HCT116 (cell line): ENCODE results near the gene IL1RAPL2. TPM values are rescaled to one million over a fixed set of nuclear protein-coding genes. Genes with fewer than 3 reads are reported as not detected.

Source experiments
- ATAC-seq: fragments of 200-7000 bp; cut with Tn5 transposase; 2 replicates; pipeline ENCODE4 v1.9.1; 2020; ENCODE audit warnings: mild to moderate bottlenecking, moderate library complexity
- BruUV-seq: library from RNA; stranded (reverse); fragments of 400-500 nt; replicated peaks from 2 replicates; lab custom pipeline; 2021; lab: Mats Ljungman, UMichigan
- CTCF ChIA-PET: fragments of 300-600 bp; sonication (Branson Sonifier 250); formaldehyde crosslinking; loops from one replicate; lab custom pipeline; 2021; ENCODE audit warnings: antibody characterized with exemption; lab: Charles Lee
- POLR2A ChIA-PET: fragments of 300-600, 350-600 bp; sonication (Branson Sonifier 250); formaldehyde crosslinking; loops from one replicate; lab custom pipeline; 2021; ENCODE audit warnings: antibody characterized with exemption; lab: Charles Lee
- RAD21 ChIA-PET, 2 experiments: fragments of 300-600 bp; sonication (Branson Sonifier 250); formaldehyde crosslinking; loops; one replicate each; lab custom pipeline; 2023; ENCODE audit warnings: low total read pairs in 2 of 2; ENCODE audit not compliant: uncharacterized antibody in 2 of 2, unreplicated experiment in 2 of 2, low non-redundant PET in 1 of 2; lab: Charles Lee
- DNase-seq: peaks from one replicate; pipeline ENCODE4 v3.0.0-alpha.2; 2010; ENCODE audit warnings: low read depth, low spot score
- H2AFZ ChIP-seq: fragments of 200-600 bp; shearing (Covaris generic), sonication (generic); 2 replicates; pipeline ENCODE4 v1.6.1; 2017; ENCODE audit warnings: low read depth, mixed run types, mixed read lengths, antibody characterized with exemption, low read length; ENCODE audit not compliant: poor library complexity, severe bottlenecking
- H3K27ac ChIP-seq: 2 replicates; pipeline ENCODE4 v1.5.1; 2012; ENCODE audit warnings: low read depth, low read length
- H3K27me3 ChIP-seq: fragments of 200-600 bp; sonication (generic); 2 replicates; pipeline ENCODE4 v1.6.1; 2016; ENCODE audit warnings: mixed run types, low read length, mixed read lengths; ENCODE audit not compliant: insufficient read depth
- H3K36me3 ChIP-seq, 2 experiments: fragments of 200-500 bp in 1 of 2; fragments of 200-600 bp in 1 of 2; sonication (Bioruptor generic) in 1 of 2; sonication (generic) in 1 of 2; 2 replicates each; pipeline versions ENCODE4 v1.5.1 to v1.6.1; 2014 to 2016; ENCODE audit warnings: low read length in 2 of 2, inconsistent platforms in 1 of 2, mixed read lengths in 1 of 2, mixed run types in 1 of 2; ENCODE audit not compliant: insufficient read depth in 2 of 2, control insufficient read depth in 1 of 2
- H3K4me1 ChIP-seq, 2 experiments: fragments of 200-600 bp in 1 of 2; sonication (generic) in 1 of 2; 2 replicates each; pipeline versions ENCODE4 v1.5.1 to v1.6.1; 2012 to 2017; ENCODE audit warnings: low read length in 2 of 2, inconsistent platforms in 1 of 2, mild to moderate bottlenecking in 1 of 2, mixed read lengths in 1 of 2, mixed run types in 1 of 2, moderate library complexity in 1 of 2; ENCODE audit not compliant: insufficient read depth in 2 of 2, control insufficient read depth in 1 of 2
- H3K4me2 ChIP-seq: fragments of 200-600 bp; sonication (generic); 2 replicates; pipeline ENCODE4 v1.6.1; 2017; ENCODE audit warnings: mixed run types, low read length, mixed read lengths
- H3K4me3 ChIP-seq, 2 experiments: fragments of 200-600 bp in 1 of 2; sonication (generic) in 1 of 2; replicated peaks in 1 of 2; 2 replicates each; pipeline ENCODE4 v1.5.1; 2011 to 2016; ENCODE audit warnings: low read length in 2 of 2, control low read depth in 1 of 2, low read depth in 1 of 2, mild to moderate bottlenecking in 1 of 2, mixed read lengths in 1 of 2, mixed run types in 1 of 2
- H3K79me2 ChIP-seq: fragments of 200-600 bp; sonication (generic); 2 replicates; pipeline ENCODE4 v1.6.1; 2017; ENCODE audit warnings: mild to moderate bottlenecking, mixed run types, low read length, moderate library complexity, mixed read lengths; ENCODE audit not compliant: insufficient read depth
- H3K9ac ChIP-seq: fragments of 200-600 bp; sonication (generic); 2 replicates; pipeline ENCODE4 v1.6.1; 2016; ENCODE audit warnings: low read length, mixed read lengths
- H3K9me2 ChIP-seq: fragments of 200-600 bp; sonication (generic), shearing (Covaris generic); 2 replicates; pipeline ENCODE4 v1.6.1; 2017; ENCODE audit warnings: mixed run types, mild to moderate bottlenecking, moderate library complexity; ENCODE audit not compliant: insufficient read depth
- H3K9me3 ChIP-seq, 2 experiments: fragments of 200-500 bp in 1 of 2; fragments of 200-600 bp in 1 of 2; sonication (Bioruptor generic) in 1 of 2; sonication (generic) in 1 of 2; 2 replicates each; pipeline ENCODE4 v1.6.1; 2014 to 2017; ENCODE audit warnings: low read length in 2 of 2, mixed read lengths in 2 of 2, inconsistent platforms in 1 of 2, low read depth in 1 of 2, mild to moderate bottlenecking in 1 of 2, mixed run types in 1 of 2, moderate library complexity in 1 of 2; ENCODE audit not compliant: control insufficient read depth in 1 of 2, insufficient read depth in 1 of 2
- H4K20me1 ChIP-seq: fragments of 200-600 bp; sonication (generic), shearing (Covaris generic); 2 replicates; pipeline ENCODE4 v1.6.1; 2017; ENCODE audit warnings: mixed run types, mild to moderate bottlenecking, moderate library complexity; ENCODE audit not compliant: insufficient read depth
- JUND ChIP-seq: IDR thresholded peaks from 2 replicates; pipeline ENCODE4 v1.6.1; 2012
- POLR2A ChIP-seq: IDR thresholded peaks from 2 replicates; pipeline ENCODE4 v1.7.0; 2011; ENCODE audit warnings: borderline replicate concordance; ENCODE audit not compliant: insufficient read depth, insufficient read length; ENCODE audit errors: extremely low read depth
- TCF7L2 ChIP-seq: IDR thresholded peaks from 2 replicates; pipeline ENCODE4 v1.7.0; 2011; ENCODE audit warnings: borderline replicate concordance, inconsistent platforms; ENCODE audit not compliant: insufficient read depth, insufficient read length; ENCODE audit errors: extremely low read depth
- intact Hi-C: fragments of 100-400 bp; cut with micrococcal nuclease; formaldehyde crosslinking; loops from 2 replicates; pipeline ENCODE4 v1.10.0; 2022
- total RNA-seq: library from RNA; stranded (reverse); gene quantifications from one replicate; pipeline ENCODE4 v1.2.1, GENCODE V29; 2021; ENCODE audit not compliant: unreplicated experiment
- TF ChIP-seq, protein P1 (sequence below), 3 experiments: fragments of 200-600 bp in 1 of 3; sonication (generic) in 1 of 3; IDR thresholded peaks in 2 of 3; conservative IDR thresholded peaks in 1 of 3; 2 replicates each; pipeline ENCODE4 v1.5.1; 2012 to 2017; ENCODE audit warnings: low read depth in 2 of 3, low read length in 2 of 3, antibody characterized with exemption in 1 of 3, borderline replicate concordance in 1 of 3, control low read depth in 1 of 3, mild to moderate bottlenecking in 1 of 3, mixed read lengths in 1 of 3, mixed run types in 1 of 3, moderate library complexity in 1 of 3; ENCODE audit not compliant: insufficient read depth in 1 of 3
- TF ChIP-seq, protein P2 (sequence below): IDR thresholded peaks from 2 replicates; pipeline ENCODE4 v1.6.1; 2012

IL1RAPL2 gene
- total RNA-seq, 1 experiment from 2014 or later, result not detected

DNA sequence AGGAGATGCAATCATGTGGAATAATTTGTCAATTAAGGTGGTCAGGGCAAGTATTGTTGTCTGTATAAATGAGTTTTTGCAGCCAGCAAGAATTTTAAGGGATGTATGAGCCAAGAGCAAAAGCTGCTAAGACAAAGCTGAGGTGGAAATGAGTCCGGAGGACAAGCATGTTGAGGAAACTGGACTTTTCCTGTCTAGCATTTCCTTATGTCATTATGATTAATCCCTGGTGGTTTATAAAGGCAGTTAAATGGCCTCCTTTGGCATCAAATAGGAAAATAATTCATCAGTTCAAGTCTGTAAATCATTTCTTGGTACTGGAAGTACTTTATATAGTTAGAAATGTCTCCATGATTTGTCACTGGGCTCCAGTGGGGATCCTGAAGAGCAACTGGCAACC, 716.1 kb downstream of the IL1RAPL2 start:
- CTCF ChIA-PET, result no interaction called here

DNA sequence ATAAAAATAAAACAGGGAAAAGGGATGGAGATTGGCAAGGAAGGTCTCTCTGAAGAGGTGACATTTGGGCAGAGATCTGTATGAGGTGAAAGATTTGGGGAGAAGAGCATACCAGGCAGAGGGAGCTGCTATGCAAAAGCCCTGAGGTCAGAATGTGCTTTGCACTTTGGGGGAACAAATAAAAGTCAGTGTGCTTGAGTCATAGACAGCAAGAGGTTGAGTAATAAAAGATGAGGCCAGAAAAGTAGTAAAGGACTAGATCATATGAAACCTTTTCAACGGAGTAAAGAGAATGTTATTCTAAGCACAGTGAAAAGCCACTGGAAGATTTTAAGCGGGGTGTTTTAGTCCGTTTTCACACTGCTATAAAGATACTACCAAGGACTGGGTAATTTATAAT, 731.0 kb downstream of the IL1RAPL2 start:
- Histone ChIP-seq H3K27me3 (no peaks in the 10 kb centered on the region), H3K79me2 (no peaks in the 10 kb centered on the region), H3K4me3 (no peak overlapping the region), H4K20me1 (no peaks in the 10 kb centered on the region), H2AFZ (no peak overlapping the region), H3K4me1 (no peaks in the 10 kb centered on the region), H3K27ac (no peak overlapping the region), H3K4me2 (no peak overlapping the region), H3K9me3 (no peaks in the 10 kb centered on the region), H3K36me3 (no peaks in the 10 kb centered on the region), H3K9ac (no peak overlapping the region), H3K9me2 (no peaks in the 10 kb centered on the region)
- no peak for TF ChIP-seq POLR2A
- no peak for DNase-seq
- intact Hi-C loops, result no loop called here
- ATAC-seq, result no peak
- ChIA-PET POLR2A (no interaction called here), RAD21 (no interaction called here), CTCF (no interaction called here)
- no TSS peak for BruUV-seq

More for the DNA sequence above, 716.1 kb downstream of the IL1RAPL2 start:
- H3K36me3 ChIP-seq, result no peaks in the 10 kb centered on the region
- H3K27me3 ChIP-seq, result no peaks in the 10 kb centered on the region
- H3K79me2 ChIP-seq, result no peaks in the 10 kb centered on the region
- H3K9me3 ChIP-seq, result no peaks in the 10 kb centered on the region
- intact Hi-C loops, result no loop called here
- ATAC-seq, result no peak
- POLR2A ChIA-PET, result no interaction called here
- H3K9me2 ChIP-seq, result no peaks in the 10 kb centered on the region
- no peaks in the 10 kb centered on the region for H4K20me1 ChIP-seq
- BruUV-seq, result no TSS peak
- no peak overlapping the region for H3K4me3 ChIP-seq
- no peak overlapping the region for H3K27ac ChIP-seq
- no peak for TF ChIP-seq JUND
- TF ChIP-seq, protein P1, sequence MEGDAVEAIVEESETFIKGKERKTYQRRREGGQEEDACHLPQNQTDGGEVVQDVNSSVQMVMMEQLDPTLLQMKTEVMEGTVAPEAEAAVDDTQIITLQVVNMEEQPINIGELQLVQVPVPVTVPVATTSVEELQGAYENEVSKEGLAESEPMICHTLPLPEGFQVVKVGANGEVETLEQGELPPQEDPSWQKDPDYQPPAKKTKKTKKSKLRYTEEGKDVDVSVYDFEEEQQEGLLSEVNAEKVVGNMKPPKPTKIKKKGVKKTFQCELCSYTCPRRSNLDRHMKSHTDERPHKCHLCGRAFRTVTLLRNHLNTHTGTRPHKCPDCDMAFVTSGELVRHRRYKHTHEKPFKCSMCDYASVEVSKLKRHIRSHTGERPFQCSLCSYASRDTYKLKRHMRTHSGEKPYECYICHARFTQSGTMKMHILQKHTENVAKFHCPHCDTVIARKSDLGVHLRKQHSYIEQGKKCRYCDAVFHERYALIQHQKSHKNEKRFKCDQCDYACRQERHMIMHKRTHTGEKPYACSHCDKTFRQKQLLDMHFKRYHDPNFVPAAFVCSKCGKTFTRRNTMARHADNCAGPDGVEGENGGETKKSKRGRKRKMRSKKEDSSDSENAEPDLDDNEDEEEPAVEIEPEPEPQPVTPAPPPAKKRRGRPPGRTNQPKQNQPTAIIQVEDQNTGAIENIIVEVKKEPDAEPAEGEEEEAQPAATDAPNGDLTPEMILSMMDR (IDR thresholded peaks at IDR 0.05 in 2 of 3, conservative IDR thresholded peaks at IDR 0.05 in 1 of 3; ENCODE audit: borderline replicate concordance in 1 of 3, insufficient read depth in 1 of 3, low read depth in 2 of 3, low read length in 2 of 3), result no peak
- no peak for TF ChIP-seq TCF7L2
- TF ChIP-seq, protein P2, sequence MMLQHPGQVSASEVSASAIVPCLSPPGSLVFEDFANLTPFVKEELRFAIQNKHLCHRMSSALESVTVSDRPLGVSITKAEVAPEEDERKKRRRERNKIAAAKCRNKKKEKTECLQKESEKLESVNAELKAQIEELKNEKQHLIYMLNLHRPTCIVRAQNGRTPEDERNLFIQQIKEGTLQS, result no peak
- RAD21 ChIA-PET, result no interaction called here
- no peak overlapping the region for H2AFZ ChIP-seq
- no peaks in the 10 kb centered on the region for H3K4me1 ChIP-seq
- H3K4me2 ChIP-seq, result no peak overlapping the region
- no peak for DNase-seq
- H3K9ac ChIP-seq, result no peak overlapping the region
